ENCODE results near the gene SLC36A2. TPM values are rescaled to one million over a fixed set of nuclear protein-coding genes. Genes with fewer than 3 reads are reported as not detected.
A peak's percentile ranks its signal among the peaks of the same experiment; 100 is the strongest.

The SLC36A2 gene
- total and polyA plus RNA-seq, 4 donors = not detected

GRCh38 chr5:151344088-151344487 lies 3.3 kb downstream of the SLC36A2 start:
- no peaks in the 10 kb centered on the region for H3K27me3 ChIP-seq (ENCODE audit: control insufficient read depth in 1 of 2, insufficient read depth in 2 of 2, low read length in 1 of 2)
- no peak overlapping the region for H3K4me3 ChIP-seq (ENCODE audit: low read length in 2 of 2)
- no peaks in the 10 kb centered on the region for H3K36me3 ChIP-seq (ENCODE audit: control insufficient read depth in 1 of 2, insufficient read depth in 2 of 2, low read length in 1 of 2)
- 90 to 94% methylated on average over 7 of the region's 7 CpGs for WGBS, 2 donors
- H3K9me3 ChIP-seq (ENCODE audit: control insufficient read depth, low read length) = no peaks in the 10 kb centered on the region
- DNase-seq = no peak
- ATAC-seq (ENCODE audit: low FRiP score) = no peak
- no peak overlapping the region for H3K27ac ChIP-seq (ENCODE audit: low read depth in 1 of 2, low read length in 2 of 2)
- no peaks in the 10 kb centered on the region for H3K4me1 ChIP-seq (ENCODE audit: control insufficient read depth in 1 of 2, insufficient read depth in 2 of 2, low read length in 2 of 2)
- intact Hi-C loops (cut with DNase I) = no loop called here

- intact Hi-C loops (cut with DNase I) = no loop called here
- Histone ChIP-seq H3K9me3 (ENCODE audit: control insufficient read depth, low read length) (no peaks in the 10 kb centered on the region), H3K27ac (ENCODE audit: low read depth in 1 of 2, low read length in 2 of 2) (no peak overlapping the region), H3K36me3 (ENCODE audit: control insufficient read depth in 1 of 2, insufficient read depth in 2 of 2, low read length in 1 of 2) (no peaks in the 10 kb centered on the region), H3K4me1 (ENCODE audit: control insufficient read depth in 1 of 2, insufficient read depth in 2 of 2, low read length in 2 of 2) (no peaks in the 10 kb centered on the region), H3K27me3 (ENCODE audit: control insufficient read depth in 1 of 2, insufficient read depth in 2 of 2, low read length in 1 of 2) (no peaks in the 10 kb centered on the region), H3K4me3 (ENCODE audit: low read length in 2 of 2) (no peak overlapping the region)
- DNase-seq (no peak), ATAC-seq (ENCODE audit: low FRiP score) (no peak)
- WGBS, 2 donors = 74 to 79% methylated on average over 3 of the region's 3 CpGs
These were observed 7.4 kb downstream of the SLC36A2 start for GRCh38 chr5:151340004-151340403.

GRCh38 chr5:151338734-151339133 lies 8.6 kb downstream of the SLC36A2 start:
- 84 to 91% methylated on average over 4 of the region's 4 CpGs for WGBS, 2 donors
- intact Hi-C loops (cut with DNase I) = no loop called here

GRCh38 chr5:151332857-151333256 lies 14.5 kb downstream of the SLC36A2 start:
- Histone ChIP-seq H3K36me3 (ENCODE audit: control insufficient read depth in 1 of 2, insufficient read depth in 2 of 2, low read length in 1 of 2) (no peaks in the 10 kb centered on the region), H3K27ac (ENCODE audit: low read depth in 1 of 2, low read length in 2 of 2) (no peak overlapping the region), H3K27me3 (ENCODE audit: control insufficient read depth in 1 of 2, insufficient read depth in 2 of 2, low read length in 1 of 2) (no peaks in the 10 kb centered on the region), H3K4me3 (ENCODE audit: low read length in 2 of 2) (no peak overlapping the region), H3K9me3 (ENCODE audit: control insufficient read depth, low read length) (no peaks in the 10 kb centered on the region), H3K4me1 (ENCODE audit: control insufficient read depth in 1 of 2, insufficient read depth in 2 of 2, low read length in 2 of 2) (no peaks in the 10 kb centered on the region)
- DNase-seq (no peak), ATAC-seq (ENCODE audit: low FRiP score) (no peak)
- intact Hi-C loops (cut with DNase I) = no loop called here
- 89 to 91% methylated on average over 2 of the region's 2 CpGs for WGBS, 2 donors

More at GRCh38 chr5:151338734-151339133, 8.6 kb downstream of the SLC36A2 start:
- DNase-seq (no peak), ATAC-seq (ENCODE audit: low FRiP score) (no peak)
- Histone ChIP-seq H3K9me3 (ENCODE audit: control insufficient read depth, low read length) (no peaks in the 10 kb centered on the region), H3K27ac (ENCODE audit: low read depth in 1 of 2, low read length in 2 of 2) (no peak overlapping the region), H3K36me3 (ENCODE audit: control insufficient read depth in 1 of 2, insufficient read depth in 2 of 2, low read length in 1 of 2) (no peaks in the 10 kb centered on the region), H3K27me3 (ENCODE audit: control insufficient read depth in 1 of 2, insufficient read depth in 2 of 2, low read length in 1 of 2) (no peaks in the 10 kb centered on the region), H3K4me1 (ENCODE audit: control insufficient read depth in 1 of 2, insufficient read depth in 2 of 2, low read length in 2 of 2) (no peaks in the 10 kb centered on the region), H3K4me3 (ENCODE audit: low read length in 2 of 2) (no peak overlapping the region)

GRCh38 chr5:151328734-151329133 lies 18.6 kb downstream of the SLC36A2 start:
- no peak overlapping the region for H3K4me3 ChIP-seq (ENCODE audit: low read length in 2 of 2)
- WGBS, 2 donors = 63 to 83% methylated on average over 4 of the region's 4 CpGs
- DNase-seq = no peak
- no peaks in the 10 kb centered on the region for H3K27me3 ChIP-seq (ENCODE audit: control insufficient read depth in 1 of 2, insufficient read depth in 2 of 2, low read length in 1 of 2)
- ATAC-seq (ENCODE audit: low FRiP score) = no peak
- intact Hi-C loops (cut with DNase I) = no loop called here
- no peak overlapping the region for H3K27ac ChIP-seq (ENCODE audit: low read depth in 1 of 2, low read length in 2 of 2)
- H3K36me3 ChIP-seq (ENCODE audit: control insufficient read depth in 1 of 2, insufficient read depth in 2 of 2, low read length in 1 of 2) = no peaks in the 10 kb centered on the region
- H3K4me1 ChIP-seq (ENCODE audit: control insufficient read depth in 1 of 2, insufficient read depth in 2 of 2, low read length in 2 of 2) = no peaks in the 10 kb centered on the region
- H3K9me3 ChIP-seq (ENCODE audit: control insufficient read depth, low read length) = no peaks in the 10 kb centered on the region

GRCh38 chr5:151327585-151327984 lies 19.8 kb downstream of the SLC36A2 start:
- no peak for ATAC-seq (ENCODE audit: low FRiP score)
- 34 to 56% methylated on average over 2 of the region's 2 CpGs for WGBS, 2 donors

GRCh38 chr5:151326266-151326665 lies 21.1 kb downstream of the SLC36A2 start:
- intact Hi-C loops (cut with DNase I) = no loop called here
- ATAC-seq (ENCODE audit: low FRiP score) (no peak), DNase-seq (no peak)
- no peaks in the 10 kb centered on the region for H3K27me3 ChIP-seq (ENCODE audit: control insufficient read depth in 1 of 2, insufficient read depth in 2 of 2, low read length in 1 of 2)
- H3K27ac ChIP-seq (ENCODE audit: low read depth in 1 of 2, low read length in 2 of 2) = no peak overlapping the region
- 91 to 95% methylated on average over 3 of the region's 3 CpGs for WGBS, 2 donors
- no peaks in the 10 kb centered on the region for H3K36me3 ChIP-seq (ENCODE audit: control insufficient read depth in 1 of 2, insufficient read depth in 2 of 2, low read length in 1 of 2)
- no peak overlapping the region for H3K4me3 ChIP-seq (ENCODE audit: low read length in 2 of 2)
- no peaks in the 10 kb centered on the region for H3K9me3 ChIP-seq (ENCODE audit: control insufficient read depth, low read length)
- no peaks in the 10 kb centered on the region for H3K4me1 ChIP-seq (ENCODE audit: control insufficient read depth in 1 of 2, insufficient read depth in 2 of 2, low read length in 2 of 2)

More at GRCh38 chr5:151327585-151327984, 19.8 kb downstream of the SLC36A2 start:
- Histone ChIP-seq H3K4me3 (ENCODE audit: low read length in 2 of 2) (no peak overlapping the region), H3K9me3 (ENCODE audit: control insufficient read depth, low read length) (no peaks in the 10 kb centered on the region), H3K36me3 (ENCODE audit: control insufficient read depth in 1 of 2, insufficient read depth in 2 of 2, low read length in 1 of 2) (no peaks in the 10 kb centered on the region), H3K4me1 (ENCODE audit: control insufficient read depth in 1 of 2, insufficient read depth in 2 of 2, low read length in 2 of 2) (no peaks in the 10 kb centered on the region), H3K27me3 (ENCODE audit: control insufficient read depth in 1 of 2, insufficient read depth in 2 of 2, low read length in 1 of 2) (no peaks in the 10 kb centered on the region), H3K27ac (ENCODE audit: low read depth in 1 of 2, low read length in 2 of 2) (no peak overlapping the region)
- intact Hi-C loops (cut with DNase I) = no loop called here
- no peak for DNase-seq

GRCh38 chr5:151320481-151320880 lies 26.9 kb downstream of the SLC36A2 start:
- H3K4me3 ChIP-seq (ENCODE audit: low read length in 2 of 2) = no peak overlapping the region
- no peak for DNase-seq
- no peaks in the 10 kb centered on the region for H3K27me3 ChIP-seq (ENCODE audit: control insufficient read depth in 1 of 2, insufficient read depth in 2 of 2, low read length in 1 of 2)
- no peak overlapping the region for H3K27ac ChIP-seq (ENCODE audit: low read depth in 1 of 2, low read length in 2 of 2)
- no peak for ATAC-seq (ENCODE audit: low FRiP score)
- H3K4me1 ChIP-seq (ENCODE audit: control insufficient read depth in 1 of 2, insufficient read depth in 2 of 2, low read length in 2 of 2) = no peaks in the 10 kb centered on the region
- H3K36me3 ChIP-seq (ENCODE audit: control insufficient read depth in 1 of 2, insufficient read depth in 2 of 2, low read length in 1 of 2) = no peaks in the 10 kb centered on the region
- no peaks in the 10 kb centered on the region for H3K9me3 ChIP-seq (ENCODE audit: control insufficient read depth, low read length)
- intact Hi-C loops (cut with DNase I) = no loop called here
- 92 to 95% methylated on average over 4 of the region's 4 CpGs for WGBS, 2 donors

GRCh38 chr5:151318850-151319732 lies 28.3 kb downstream of the SLC36A2 start:
- no peaks in the 10 kb centered on the region for H3K9me3 ChIP-seq (ENCODE audit: control insufficient read depth, low read length)
- peak in 1 of 2 donors; percentile 53 for DNase-seq
- no peaks in the 10 kb centered on the region for H3K4me1 ChIP-seq (ENCODE audit: control insufficient read depth in 1 of 2, insufficient read depth in 2 of 2, low read length in 2 of 2)
- intact Hi-C loops (cut with DNase I) = no loop called here
- peak; percentile 75 for ATAC-seq (ENCODE audit: low FRiP score)
- no peaks in the 10 kb centered on the region for H3K36me3 ChIP-seq (ENCODE audit: control insufficient read depth in 1 of 2, insufficient read depth in 2 of 2, low read length in 1 of 2)
- 50% methylated on average over 2 of the region's 2 CpGs for WGBS, 2 donors
- H3K4me3 ChIP-seq (ENCODE audit: low read length in 2 of 2) = no peak overlapping the region
- H3K27me3 ChIP-seq (ENCODE audit: control insufficient read depth in 1 of 2, insufficient read depth in 2 of 2, low read length in 1 of 2) = no peaks in the 10 kb centered on the region
- H3K27ac ChIP-seq (ENCODE audit: low read depth in 1 of 2, low read length in 2 of 2) = no peak overlapping the region

All from aorta (tissue), 5 donors.